H1 (cell line): ENCODE measurements around the gene ARHGAP42. TPM values are rescaled to one million over a fixed set of nuclear protein-coding genes. Genes with fewer than 3 reads are reported as not detected.

Experiments used
- CTCF ChIA-PET: fragments of 300-600 bp; sonication (Branson Sonifier 250); formaldehyde crosslinking; loops from one replicate; lab custom pipeline; 2021; ENCODE audit not compliant: partially characterized antibody; lab: Charles Lee
- POLR2A ChIA-PET: fragments of 300-600 bp; sonication (Branson Sonifier 250); formaldehyde crosslinking; loops from one replicate; lab custom pipeline; 2021; ENCODE audit warnings: inconsistent platforms; ENCODE audit not compliant: partially characterized antibody; lab: Charles Lee
- DNase-seq, 2 experiments: peaks; one replicate each; pipeline versions ENCODE4 v3.0.0 to v3.0.0-alpha.2; 2010 to 2022; ENCODE audit warnings: low spot score in 2 of 2, low read depth in 1 of 2, mixed read lengths in 1 of 2
- FAIRE-seq: peaks from 2 replicates; lab custom pipeline; 2011; peaks lifted over from hg19 to GRCh38; lab: Jason Lieb, UNC
- H2AFZ ChIP-seq: 2 replicates; pipeline ENCODE4 v1.8.1; 2012; ENCODE audit warnings: low read length, inconsistent platforms
- H2AK5ac ChIP-seq: 2 replicates; pipeline ENCODE4 v1.6.1; 2013; ENCODE audit warnings: low read depth, low read length
- H2BK120ac ChIP-seq: replicated peaks from 2 replicates; pipeline ENCODE3; 2013; ENCODE audit warnings: low read depth, low read length, inconsistent platforms
- H2BK12ac ChIP-seq: 2 replicates; pipeline ENCODE4 v1.6.1; 2013; ENCODE audit warnings: low read depth, low read length
- H2BK15ac ChIP-seq: 2 replicates; pipeline ENCODE4 v1.6.1; 2013; ENCODE audit warnings: low read length
- H2BK20ac ChIP-seq: 2 replicates; pipeline ENCODE4 v1.6.1; 2013; ENCODE audit warnings: low read length
- H2BK5ac ChIP-seq: 2 replicates; pipeline ENCODE4 v1.6.1; 2013; ENCODE audit warnings: low read depth, low read length
- H3K14ac ChIP-seq: 2 replicates; pipeline ENCODE4 v1.6.1; 2013; ENCODE audit warnings: inconsistent platforms; ENCODE audit not compliant: insufficient read length
- H3K18ac ChIP-seq: 2 replicates; pipeline ENCODE4 v1.6.1; 2013; ENCODE audit warnings: low read length; ENCODE audit errors: extremely low read depth
- H3K23ac ChIP-seq: 2 replicates; pipeline ENCODE4 v1.6.1; 2013; ENCODE audit warnings: inconsistent platforms; ENCODE audit not compliant: insufficient read length
- H3K23me2 ChIP-seq: 2 replicates; pipeline ENCODE4 v1.6.1; 2013; ENCODE audit warnings: low read depth, low read length
- H3K27ac ChIP-seq: 2 replicates; pipeline ENCODE4 v1.6.1; 2011; ENCODE audit warnings: low read depth, low read length, inconsistent platforms
- H3K27me3 ChIP-seq, 4 experiments: replicated peaks in 1 of 4; 1 replicate in 1 of 4; 2 replicates in 3 of 4; pipeline versions ENCODE4 v1.6.1 to v1.8.1; 2011 to 2013; ENCODE audit warnings: low read length in 3 of 4, mild to moderate bottlenecking in 3 of 4, inconsistent platforms in 2 of 4, mixed read lengths in 2 of 4, moderate library complexity in 1 of 4; ENCODE audit not compliant: control insufficient read depth in 3 of 4, insufficient read depth in 3 of 4; ENCODE audit errors: extremely low read depth in 1 of 4
- H3K36me3 ChIP-seq, 4 experiments: 2 replicates each; pipeline versions ENCODE4 v1.6.1 to v1.8.1; 2011 to 2013; ENCODE audit warnings: mild to moderate bottlenecking in 4 of 4, low read length in 3 of 4, moderate library complexity in 2 of 4, control low read depth in 1 of 4, inconsistent platforms in 1 of 4; ENCODE audit not compliant: insufficient read depth in 4 of 4, control insufficient read depth in 2 of 4
- H3K4ac ChIP-seq: replicated peaks from 2 replicates; pipeline ENCODE3; 2013; ENCODE audit warnings: low read length, low read depth, mixed read lengths, inconsistent platforms; ENCODE audit not compliant: insufficient read length
- H3K4me1 ChIP-seq, 4 experiments: replicated peaks in 1 of 4; 1 replicate in 1 of 4; 2 replicates in 3 of 4; pipeline versions ENCODE4 v1.6.1 to v1.8.1; 2011 to 2013; ENCODE audit warnings: low read length in 3 of 4, inconsistent platforms in 2 of 4, mixed read lengths in 1 of 4; ENCODE audit not compliant: insufficient read depth in 4 of 4, control insufficient read depth in 3 of 4
- H3K4me2 ChIP-seq, 2 experiments: 2 replicates each; pipeline versions ENCODE4 v1.6.1 to v1.8.1; 2011 to 2013; ENCODE audit warnings: low read depth in 2 of 2, low read length in 2 of 2, control low read depth in 1 of 2, inconsistent platforms in 1 of 2, mild to moderate bottlenecking in 1 of 2; ENCODE audit not compliant: insufficient read depth in 1 of 2
- H3K4me3 ChIP-seq, 4 experiments: fragments of 200-600, 300-600 bp in 1 of 4; sonication (generic), shearing (Covaris generic), sonication (Bioruptor Twin) in 1 of 4; 2 replicates each; pipeline versions ENCODE4 v1.5.1 to v1.8.1; 2011 to 2016; ENCODE audit warnings: low read length in 4 of 4, low read depth in 3 of 4, control low read depth in 2 of 4, inconsistent platforms in 2 of 4, mild to moderate bottlenecking in 2 of 4, mixed read lengths in 1 of 4, moderate library complexity in 1 of 4; ENCODE audit not compliant: insufficient read depth in 2 of 4; ENCODE audit errors: extremely low read depth in 1 of 4
- H3K56ac ChIP-seq: replicated peaks from 2 replicates; pipeline ENCODE3; 2013; ENCODE audit warnings: low read depth, mild to moderate bottlenecking, mixed read lengths, low read length, inconsistent platforms; ENCODE audit not compliant: insufficient read length
- H3K79me1 ChIP-seq: 2 replicates; pipeline ENCODE4 v1.6.1; 2013; ENCODE audit warnings: low read depth, low read length, control low read depth
- H3K79me2 ChIP-seq, 2 experiments: 2 replicates each; pipeline versions ENCODE4 v1.6.1 to v1.8.1; 2012 to 2013; ENCODE audit warnings: low read length in 2 of 2, mild to moderate bottlenecking in 2 of 2, inconsistent platforms in 1 of 2; ENCODE audit not compliant: insufficient read depth in 2 of 2, control insufficient read depth in 1 of 2
- H3K9ac ChIP-seq, 4 experiments: replicated peaks in 1 of 4; 1 replicate in 1 of 4; 2 replicates in 3 of 4; pipeline versions ENCODE4 v1.6.1 to v1.8.1; 2011 to 2013; ENCODE audit warnings: low read depth in 3 of 4, low read length in 3 of 4, control low read depth in 2 of 4, mild to moderate bottlenecking in 2 of 4, moderate library complexity in 2 of 4, inconsistent platforms in 1 of 4; ENCODE audit errors: extremely low read depth in 1 of 4
- H3K9me3 ChIP-seq, 2 experiments: 2 replicates each; pipeline versions ENCODE4 v1.6.1 to v1.8.1; 2012 to 2013; ENCODE audit warnings: mild to moderate bottlenecking in 2 of 2, moderate library complexity in 2 of 2, control low read depth in 1 of 2, inconsistent platforms in 1 of 2, low read depth in 1 of 2, low read length in 1 of 2, mixed read lengths in 1 of 2; ENCODE audit not compliant: insufficient read depth in 2 of 2
- H4K20me1 ChIP-seq, 2 experiments: replicated peaks in 1 of 2; 2 replicates each; pipeline versions ENCODE3 to v1.8.1; 2011 to 2013; ENCODE audit warnings: inconsistent platforms in 2 of 2, low read length in 2 of 2, mild to moderate bottlenecking in 1 of 2; ENCODE audit not compliant: insufficient read depth in 2 of 2, control insufficient read depth in 1 of 2
- H4K5ac ChIP-seq: 2 replicates; pipeline ENCODE4 v1.6.1; 2013; ENCODE audit warnings: low read length, low read depth, mixed read lengths, inconsistent platforms; ENCODE audit not compliant: insufficient read length
- H4K8ac ChIP-seq: 2 replicates; pipeline ENCODE4 v1.8.0; 2013; ENCODE audit warnings: mild to moderate bottlenecking, moderate library complexity, low read length, inconsistent platforms; ENCODE audit not compliant: insufficient read depth; ENCODE audit errors: extremely low read depth
- H4K91ac ChIP-seq: replicated peaks from 2 replicates; pipeline ENCODE3; 2013; ENCODE audit warnings: low read length, mixed read lengths, inconsistent platforms; ENCODE audit not compliant: insufficient read length
- BCL11A ChIP-seq, 2 experiments: IDR thresholded peaks; one replicate each; pipeline ENCODE4 v1.6.1; 2011; ENCODE audit warnings: low read depth in 2 of 2, low read length in 2 of 2, mild to moderate bottlenecking in 2 of 2
- CHD2 ChIP-seq: IDR thresholded peaks from 2 replicates; pipeline ENCODE4 v1.6.1; 2012; ENCODE audit warnings: low read length, improper control_type of control experiment
- GABPA ChIP-seq: IDR thresholded peaks from 2 replicates; pipeline ENCODE4 v1.6.1; 2011; ENCODE audit warnings: mild to moderate bottlenecking, low read length, moderate library complexity, borderline replicate concordance; ENCODE audit not compliant: insufficient read depth
- GTF2F1 ChIP-seq: IDR thresholded peaks from 2 replicates; pipeline ENCODE4 v1.6.1; 2012; ENCODE audit warnings: low read depth, low read length, improper control_type of control experiment, borderline replicate concordance
- HDAC2 ChIP-seq, 2 experiments: fragments of 300-600 bp in 1 of 2; sonication (generic) in 1 of 2; IDR thresholded peaks; 2 replicates each; pipeline ENCODE4 v1.6.1; 2011 to 2012; ENCODE audit warnings: low read depth in 2 of 2, low read length in 2 of 2, mild to moderate bottlenecking in 2 of 2, moderate library complexity in 2 of 2, borderline replicate concordance in 1 of 2, inconsistent platforms in 1 of 2
- PHF8 ChIP-seq: fragments of 200-600 bp; sonication (generic); conservative IDR thresholded peaks from 2 replicates; pipeline ENCODE4 v1.7.1; 2012; ENCODE audit warnings: low read depth, mild to moderate bottlenecking, inconsistent platforms, low read length, moderate library complexity
- POLR2A ChIP-seq, 2 experiments: IDR thresholded peaks; 1 replicate in 1 of 2; 2 replicates in 1 of 2; pipeline ENCODE4 v1.6.1; 2011; ENCODE audit warnings: low read depth in 2 of 2, low read length in 2 of 2, mild to moderate bottlenecking in 2 of 2; ENCODE audit errors: control extremely low read depth in 1 of 2
- RFX5 ChIP-seq: IDR thresholded peaks from 2 replicates; pipeline ENCODE4 v1.6.1; 2011; ENCODE audit warnings: low read depth, low read length, improper control_type of control experiment, borderline replicate concordance
- SIN3A ChIP-seq, 2 experiments: IDR thresholded peaks in 1 of 2; conservative IDR thresholded peaks in 1 of 2; 2 replicates each; pipeline ENCODE4 v1.6.1; 2011 to 2012; ENCODE audit warnings: low read length in 2 of 2, improper control_type of control experiment in 1 of 2, low read depth in 1 of 2, mild to moderate bottlenecking in 1 of 2
- SIRT6 ChIP-seq: IDR thresholded peaks from one replicate; pipeline ENCODE4 v1.7.1; 2012; ENCODE audit warnings: low read length, inconsistent platforms
- SRF ChIP-seq: IDR thresholded peaks from 2 replicates; pipeline ENCODE4 v1.6.1; 2011; ENCODE audit warnings: mild to moderate bottlenecking, low read depth, low read length, moderate library complexity
- TCF12 ChIP-seq: IDR thresholded peaks from 2 replicates; pipeline ENCODE4 v1.6.1; 2011; ENCODE audit warnings: low read depth, mild to moderate bottlenecking, low read length
- WGBS, 2 experiments: shearing (Covaris generic) in 1 of 2; methylation state at CpG; one replicate each; pipeline versions ENCODE4 v1.1.6 to v1.1.7; 2013 to 2015; ENCODE audit warnings: low lambda C conversion rate in 2 of 2, mixed read lengths in 2 of 2, inconsistent platforms in 1 of 2, low coverage in 1 of 2, missing lambda C conversion rate in 1 of 2; ENCODE audit not compliant: insufficient replicate concordance in 2 of 2, insufficient coverage in 1 of 2, insufficient read length in 1 of 2; ENCODE audit errors: extremely low coverage in 1 of 2, missing lambda C conversion rate in 1 of 2; 5-methylcytosine and 5-hydroxymethylcytosine counted together
- polyA plus RNA-seq, 7 experiments: library from polyadenylated mRNA; depleted of rRNA in 3 of 7; stranded (reverse) in 5 of 7; unstranded in 2 of 7; fragments of >200 nt in 5 of 7; fragments of 200-250 nt in 2 of 7; gene quantifications; 1 replicate in 5 of 7; 2 replicates in 1 of 7; 4 replicates in 1 of 7; pipeline versions ENCODE4 v1.2.1 to v1.2.3, GENCODE V29; 2011 to 2013; ENCODE audit warnings: missing spikeins in 2 of 7, mixed read lengths in 2 of 7
- total RNA-seq: library from RNA; stranded (reverse); fragmentation: NEBNext Ultra II Directional; extraction: Animal tissue kit (Norgen Biotek cat#: 25700); gene quantifications from 2 replicates; pipeline ENCODE4 v1.2.1, GENCODE V29; 2021
- TF ChIP-seq, protein P1 (sequence below): IDR thresholded peaks from 2 replicates; pipeline ENCODE4 v1.6.1; 2012; ENCODE audit warnings: low read length, inconsistent platforms

ARHGAP42 gene
- total and polyA plus RNA-seq, 2 of the 8 experiments (the other 6 are each of a cell fraction or from before 2014, with no cell fraction given) = 22.2 to 33.5 TPM

DNA sequence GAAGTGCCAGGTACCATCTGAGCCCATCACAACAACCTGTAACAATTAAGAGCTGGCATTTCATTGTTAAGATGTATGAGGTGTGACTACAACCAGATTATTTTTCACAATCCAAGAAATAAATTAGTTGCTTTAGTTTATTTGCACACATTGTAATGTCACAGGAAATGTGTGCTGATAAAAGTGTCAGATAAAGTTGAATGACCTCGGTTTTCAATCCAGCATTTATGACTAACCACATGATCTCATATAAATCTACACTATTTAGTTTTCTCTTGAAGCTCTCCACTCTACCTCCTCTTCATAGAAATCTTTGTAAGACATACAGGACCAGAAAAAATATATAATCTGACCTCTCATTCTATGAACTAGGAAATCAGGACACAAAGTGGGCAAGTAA, 276.3 kb downstream of the ARHGAP42 start:
- WGBS, 2 experiments = 92% methylated on average over 1 of the region's 1 CpG; no CpG with 5 or more reads in 1 of the 2 experiments
- no peak for FAIRE-seq
- CTCF ChIA-PET = no interaction called here
- TF ChIP-seq SIRT6 = no peak
- no peak for TF ChIP-seq SIN3A (conservative IDR thresholded peaks at IDR 0.05 in 1 of 2, IDR thresholded peaks at IDR 0.05 in 1 of 2; ENCODE audit: low read depth in 1 of 2, low read length in 2 of 2)
- TF ChIP-seq, protein P1, sequence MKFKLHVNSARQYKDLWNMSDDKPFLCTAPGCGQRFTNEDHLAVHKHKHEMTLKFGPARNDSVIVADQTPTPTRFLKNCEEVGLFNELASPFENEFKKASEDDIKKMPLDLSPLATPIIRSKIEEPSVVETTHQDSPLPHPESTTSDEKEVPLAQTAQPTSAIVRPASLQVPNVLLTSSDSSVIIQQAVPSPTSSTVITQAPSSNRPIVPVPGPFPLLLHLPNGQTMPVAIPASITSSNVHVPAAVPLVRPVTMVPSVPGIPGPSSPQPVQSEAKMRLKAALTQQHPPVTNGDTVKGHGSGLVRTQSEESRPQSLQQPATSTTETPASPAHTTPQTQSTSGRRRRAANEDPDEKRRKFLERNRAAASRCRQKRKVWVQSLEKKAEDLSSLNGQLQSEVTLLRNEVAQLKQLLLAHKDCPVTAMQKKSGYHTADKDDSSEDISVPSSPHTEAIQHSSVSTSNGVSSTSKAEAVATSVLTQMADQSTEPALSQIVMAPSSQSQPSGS = no peak
- TF ChIP-seq GTF2F1 = no peak
- TF ChIP-seq GABPA = no peak
- TF ChIP-seq PHF8 = no peak
- TF ChIP-seq POLR2A (IDR thresholded peaks at IDR 0.05; ENCODE audit: control extremely low read depth in 1 of 2, low read depth in 2 of 2, low read length in 2 of 2) = no peak
- no peak for TF ChIP-seq SRF
- no peak for TF ChIP-seq HDAC2 (IDR thresholded peaks at IDR 0.05; ENCODE audit: borderline replicate concordance in 1 of 2, low read depth in 2 of 2, low read length in 2 of 2)
- no peak for TF ChIP-seq CHD2
- no peak for TF ChIP-seq RFX5
- TF ChIP-seq BCL11A (IDR thresholded peaks at IDR 0.05; ENCODE audit: low read depth in 2 of 2, low read length in 2 of 2) = no peak
- TF ChIP-seq TCF12 = no peak

More for the DNA sequence above, 276.3 kb downstream of the ARHGAP42 start:
- Histone ChIP-seq H3K27me3 (no peaks in the 10 kb centered on the region), H4K8ac (no peak overlapping the region), H3K9me3 (no peaks in the 10 kb centered on the region), H3K79me2 (no peaks in the 10 kb centered on the region), H3K14ac (no peak overlapping the region), H2AK5ac (no peak overlapping the region), H2BK15ac (no peak overlapping the region), H3K36me3 (peaks cover 0 to 34% (median 12%) of the 10 kb centered on the region in 4 experiments; a peak in 6 of 8 replicates), H4K91ac (no peak overlapping the region), H2BK12ac (no peak overlapping the region), H3K18ac (no peak overlapping the region), H4K5ac (no peak overlapping the region), H3K4me2 (no peak overlapping the region), H2AFZ (no peak overlapping the region), H3K56ac (no peak overlapping the region), H3K27ac (no peak overlapping the region), H2BK120ac (no peak overlapping the region), H2BK5ac (no peak overlapping the region), H3K79me1 (no peaks in the 10 kb centered on the region), H3K4me1 (no peaks in the 10 kb centered on the region), H3K9ac (no peak overlapping the region), H3K4me3 (no peak overlapping the region), H3K23me2 (no peaks in the 10 kb centered on the region), H2BK20ac (no peak overlapping the region), H3K4ac (no peak overlapping the region), H4K20me1 (no peaks in the 10 kb centered on the region), H3K23ac (no peak overlapping the region)
- POLR2A ChIA-PET = no interaction called here
- no peak for DNase-seq
